Breast epithelium (tissue), 4 donors: ENCODE measurements around the gene PLXNA4. TPM values are rescaled to one million over a fixed set of nuclear protein-coding genes. Genes with fewer than 3 reads are reported as not detected.

Experiments
- DNase-seq, 2 donors: peaks; one replicate each; pipeline ENCODE4 v3.0.0-alpha.2; 2019; ENCODE audit warnings: low spot score in 2 of 2
- H3K27ac ChIP-seq, 2 donors: fragments of 200-600 bp; sonication (generic) in 1 of 2; one replicate each; pipeline ENCODE4 v1.5.1; 2016 to 2019; ENCODE audit warnings: mild to moderate bottlenecking in 1 of 2
- H3K27me3 ChIP-seq, 2 donors: fragments of 200-600 bp; sonication (generic) in 1 of 2; one replicate each; pipeline versions ENCODE4 v1.5.1 to v1.6.0; 2017 to 2019; ENCODE audit warnings: control low read depth in 1 of 2, mild to moderate bottlenecking in 1 of 2
- H3K36me3 ChIP-seq: fragments of 200-600 bp; one replicate; pipeline ENCODE4 v1.5.1; 2019
- H3K4me1 ChIP-seq, 2 donors: fragments of 200-600 bp; sonication (generic); one replicate each; pipeline ENCODE4 v1.5.1; 2016 to 2019; ENCODE audit warnings: control low read depth in 1 of 2
- H3K4me3 ChIP-seq, 3 donors: fragments of 200-600 bp; sonication (generic); 1 replicate in 2 of 3; 2 replicates in 1 of 3; pipeline ENCODE4 v1.5.1; 2016 to 2019; ENCODE audit warnings: mild to moderate bottlenecking in 3 of 3, moderate library complexity in 2 of 3
- H3K9me3 ChIP-seq, 2 donors: fragments of 200-600 bp; sonication (generic) in 1 of 2; one replicate each; pipeline ENCODE4 v1.5.1; 2016 to 2019; ENCODE audit warnings: control low read depth in 1 of 2
- CTCF ChIP-seq, 3 donors: fragments of 450-650 bp; IDR thresholded peaks; one replicate each; pipeline ENCODE4 v1.5.1; 2016 to 2017; ENCODE audit warnings: antibody characterized with exemption in 3 of 3, mild to moderate bottlenecking in 3 of 3, moderate library complexity in 3 of 3
- POLR2A ChIP-seq: fragments of 450-650 bp; IDR thresholded peaks from one replicate; pipeline ENCODE4 v1.6.1; 2016; ENCODE audit warnings: antibody characterized with exemption, mild to moderate bottlenecking, moderate library complexity
- POLR2AphosphoS5 ChIP-seq, 3 donors: sonication (generic); formaldehyde crosslinking; IDR thresholded peaks; one replicate each; pipeline ENCODE4 v1.6.1; 2017; ENCODE audit warnings: antibody characterized with exemption in 3 of 3
- intact Hi-C: fragments of 100-400 bp; cut with DNase I; formaldehyde crosslinking; loops from one replicate; pipeline ENCODE4 v1.15.1; 2023; ENCODE audit warnings: low total_unique reads
- total RNA-seq, 3 donors: library from RNA; depleted of rRNA; stranded (reverse); fragments of >200 nt; gene quantifications; one replicate each; pipeline ENCODE4 v1.1.0, GENCODE V29; 2016

The PLXNA4 gene
- total RNA-seq, 3 donors from 2014 or later: 7.2 to 32.5 (median 26.2) TPM

GRCh38 chr7:132446260-132446659 is 130.0 kb downstream of the PLXNA4 start:
- DNase-seq: no peak
- intact Hi-C loops: no loop called here
- H3K9me3 ChIP-seq: no peaks in the 10 kb centered on the region
- no peaks in the 10 kb centered on the region for H3K4me1 ChIP-seq
- H3K27me3 ChIP-seq: no peaks in the 10 kb centered on the region
- H3K4me3 ChIP-seq: no peak overlapping the region
- H3K27ac ChIP-seq: no peak overlapping the region
- no peaks in the 10 kb centered on the region for H3K36me3 ChIP-seq
- TF ChIP-seq POLR2AphosphoS5 (IDR thresholded peaks at IDR 0.05): no peak
- no peak for TF ChIP-seq POLR2A
- TF ChIP-seq CTCF (IDR thresholded peaks at IDR 0.05): no peak

GRCh38 chr7:132443761-132444520 is 132.3 kb downstream of the PLXNA4 start:
- Histone ChIP-seq H3K36me3 (no peaks in the 10 kb centered on the region), H3K27me3 (no peaks in the 10 kb centered on the region), H3K4me3 (no peak overlapping the region), H3K9me3 (no peaks in the 10 kb centered on the region), H3K4me1 (no peaks in the 10 kb centered on the region), H3K27ac (no peak overlapping the region)
- intact Hi-C loops: no loop called here
- DNase-seq: no peak
- TF ChIP-seq CTCF (IDR thresholded peaks at IDR 0.05) (no peak), POLR2AphosphoS5 (IDR thresholded peaks at IDR 0.05) (no peak), POLR2A (no peak)

GRCh38 chr7:132441935-132442334 is 134.3 kb downstream of the PLXNA4 start:
- intact Hi-C loops: no loop called here
- no peaks in the 10 kb centered on the region for H3K4me1 ChIP-seq
- H3K9me3 ChIP-seq: no peaks in the 10 kb centered on the region
- no peaks in the 10 kb centered on the region for H3K27me3 ChIP-seq
- H3K4me3 ChIP-seq: no peak overlapping the region
- H3K36me3 ChIP-seq: no peaks in the 10 kb centered on the region
- TF ChIP-seq POLR2A (no peak), POLR2AphosphoS5 (IDR thresholded peaks at IDR 0.05) (no peak), CTCF (IDR thresholded peaks at IDR 0.05) (no peak)
- DNase-seq: no peak
- no peak overlapping the region for H3K27ac ChIP-seq

- H3K36me3 ChIP-seq: no peaks in the 10 kb centered on the region
- intact Hi-C loops: no loop called here
- no peak overlapping the region for H3K27ac ChIP-seq
- no peaks in the 10 kb centered on the region for H3K4me1 ChIP-seq
- TF ChIP-seq POLR2A: no peak
- TF ChIP-seq POLR2AphosphoS5 (IDR thresholded peaks at IDR 0.05): no peak
- TF ChIP-seq CTCF (IDR thresholded peaks at IDR 0.05): no peak
- no peaks in the 10 kb centered on the region for H3K9me3 ChIP-seq
- H3K27me3 ChIP-seq: no peaks in the 10 kb centered on the region
- no peak overlapping the region for H3K4me3 ChIP-seq
- DNase-seq: no peak
Observed at GRCh38 chr7:132440151-132440550, 136.1 kb downstream of the PLXNA4 start.

GRCh38 chr7:132438926-132439325 is 137.3 kb downstream of the PLXNA4 start:
- no peaks in the 10 kb centered on the region for H3K36me3 ChIP-seq
- no peaks in the 10 kb centered on the region for H3K4me1 ChIP-seq
- DNase-seq: no peak
- H3K4me3 ChIP-seq: no peak overlapping the region
- intact Hi-C loops: no loop called here
- H3K9me3 ChIP-seq: no peaks in the 10 kb centered on the region
- no peak overlapping the region for H3K27ac ChIP-seq
- TF ChIP-seq POLR2A (no peak), CTCF (IDR thresholded peaks at IDR 0.05) (no peak), POLR2AphosphoS5 (IDR thresholded peaks at IDR 0.05) (no peak)
- H3K27me3 ChIP-seq: no peaks in the 10 kb centered on the region
